Activated T-helper 2 cell treated with anti-CD3 and anti-CD28 coated beads, Interferon-gamma antibody, Interleukin-2, Interleukin-4, amounts not matched to agents 10 μg/mL and 5 μg/mL and 100 μg/mL, durations not matched to agents 14 hours and 24 hours and 36 hours (primary cell): ENCODE results near the gene DDIAS. TPM values are rescaled to one million over a fixed set of nuclear protein-coding genes. Genes with fewer than 3 reads are reported as not detected.

ENCODE experiments used
- DNase-seq: peaks from one replicate; pipeline ENCODE4 v3.0.0; 2021; ENCODE audit warnings: low spot score
- H3K27ac Mint-ChIP-seq: one replicate; pipeline ENCODE4 v1.8.0; 2021; ENCODE audit warnings: mixed read lengths
- H3K27me3 Mint-ChIP-seq: one replicate; pipeline ENCODE4 v1.8.0; 2021; ENCODE audit warnings: low read depth, mixed read lengths
- H3K36me3 Mint-ChIP-seq: one replicate; pipeline ENCODE4 v1.8.0; 2021; ENCODE audit warnings: low read depth, mixed read lengths
- H3K4me1 Mint-ChIP-seq: one replicate; pipeline ENCODE4 v1.8.0; 2021; ENCODE audit warnings: low read depth, mixed read lengths
- H3K4me3 Mint-ChIP-seq: one replicate; pipeline ENCODE4 v1.8.0; 2021; ENCODE audit warnings: low read depth, mild to moderate bottlenecking, moderate library complexity, mixed read lengths
- H3K9me3 Mint-ChIP-seq: one replicate; pipeline ENCODE4 v1.8.0; 2021; ENCODE audit warnings: mixed read lengths
- intact Hi-C: fragments of 100-400 bp; cut with micrococcal nuclease; formaldehyde crosslinking; loops from one replicate; pipeline ENCODE4 v1.15.1; 2023
- total RNA-seq: library from RNA; stranded (reverse); gene quantifications from 2 replicates; pipeline ENCODE4 v1.2.3, GENCODE V29; 2022

DDIAS gene
- total RNA-seq, 1 donor from 2014 or later: 17.8 TPM

- H3K36me3 Mint-ChIP-seq: no peaks in the 10 kb centered on the region
- peaks cover 16% of the 10 kb centered on the region for H3K4me1 Mint-ChIP-seq
- no peaks in the 10 kb centered on the region for H3K9me3 Mint-ChIP-seq
- no peak overlapping the region for H3K4me3 Mint-ChIP-seq
- intact Hi-C loops: loop anchor here (1.0 to 5.0 kb wide), 5 partner anchors 33 to 950 kb away; partner anchors contain the start of genes PRCP and RAB30
- H3K27me3 Mint-ChIP-seq: peaks cover 7% of the 10 kb centered on the region
- H3K27ac Mint-ChIP-seq: no peak overlapping the region
- DNase-seq: peak; percentile 49
These were observed 33.9 kb upstream of the DDIAS start for GRCh38 chr11:82867495-82868082.

GRCh38 chr11:82869657-82870056, 31.9 kb upstream of the DDIAS start:
- Mint-ChIP-seq H3K27ac (no peak overlapping the region), H3K4me3 (no peak overlapping the region), H3K9me3 (no peaks in the 10 kb centered on the region), H3K36me3 (no peaks in the 10 kb centered on the region), H3K27me3 (peaks cover 5% of the 10 kb centered on the region), H3K4me1 (peaks cover 24% of the 10 kb centered on the region)
- DNase-seq: no peak
- intact Hi-C loops: loop anchor here (5.0 kb wide), 1 partner anchor 948 kb away; no protein-coding TSS in a partner anchor

- Mint-ChIP-seq H3K27ac (no peak overlapping the region), H3K36me3 (peaks cover 2% of the 10 kb centered on the region), H3K27me3 (peaks cover 5% of the 10 kb centered on the region), H3K4me3 (no peak overlapping the region), H3K9me3 (peaks cover 3% of the 10 kb centered on the region), H3K4me1 (peaks cover 27% of the 10 kb centered on the region)
- no peak for DNase-seq
- intact Hi-C loops: loop anchor here (2.0 kb wide), 1 partner anchor 27 kb away; no protein-coding TSS in a partner anchor
These were observed 29.9 kb upstream of the DDIAS start for GRCh38 chr11:82871646-82872045.

GRCh38 chr11:82872377-82873150, 29.0 kb upstream of the DDIAS start:
- H3K36me3 Mint-ChIP-seq: peaks cover 6% of the 10 kb centered on the region
- peaks cover 7% of the 10 kb centered on the region for H3K9me3 Mint-ChIP-seq
- no peak for DNase-seq
- H3K27ac Mint-ChIP-seq: no peak overlapping the region
- peaks cover 24% of the 10 kb centered on the region for H3K4me1 Mint-ChIP-seq
- H3K27me3 Mint-ChIP-seq: peaks cover 1% of the 10 kb centered on the region
- no peak overlapping the region for H3K4me3 Mint-ChIP-seq
- intact Hi-C loops: loop anchor here (2.0 kb wide), 1 partner anchor 26 kb away; no protein-coding TSS in a partner anchor

DNA sequence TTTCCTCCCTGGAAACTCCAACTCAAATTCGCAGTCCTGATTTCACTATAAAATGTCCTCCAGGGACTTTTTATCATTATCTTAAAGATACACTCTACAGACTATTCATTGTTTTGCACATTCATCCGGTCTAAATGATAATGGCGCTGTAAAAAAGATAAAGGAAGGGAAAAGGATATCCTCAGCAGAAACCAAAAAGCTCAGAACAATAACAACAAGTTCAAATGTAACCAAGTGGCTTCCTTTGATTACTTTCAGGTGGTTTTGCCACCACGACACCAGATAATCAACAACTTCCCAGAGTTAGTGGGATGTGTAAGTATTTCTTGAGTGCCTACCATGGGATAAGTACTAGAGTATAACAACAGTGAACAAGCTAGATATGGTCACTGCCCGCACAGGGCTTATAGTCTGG, 27.6 kb upstream of the DDIAS start:
- Mint-ChIP-seq H3K9me3 (peaks cover 13% of the 10 kb centered on the region), H3K27ac (no peak overlapping the region), H3K27me3 (no peaks in the 10 kb centered on the region), H3K36me3 (peaks cover 6% of the 10 kb centered on the region), H3K4me1 (peaks cover 22% of the 10 kb centered on the region), H3K4me3 (no peak overlapping the region)
- DNase-seq: no peak
- intact Hi-C loops: loop anchor here (2.0 kb wide), 1 partner anchor 25 kb away; no protein-coding TSS in a partner anchor

DNA sequence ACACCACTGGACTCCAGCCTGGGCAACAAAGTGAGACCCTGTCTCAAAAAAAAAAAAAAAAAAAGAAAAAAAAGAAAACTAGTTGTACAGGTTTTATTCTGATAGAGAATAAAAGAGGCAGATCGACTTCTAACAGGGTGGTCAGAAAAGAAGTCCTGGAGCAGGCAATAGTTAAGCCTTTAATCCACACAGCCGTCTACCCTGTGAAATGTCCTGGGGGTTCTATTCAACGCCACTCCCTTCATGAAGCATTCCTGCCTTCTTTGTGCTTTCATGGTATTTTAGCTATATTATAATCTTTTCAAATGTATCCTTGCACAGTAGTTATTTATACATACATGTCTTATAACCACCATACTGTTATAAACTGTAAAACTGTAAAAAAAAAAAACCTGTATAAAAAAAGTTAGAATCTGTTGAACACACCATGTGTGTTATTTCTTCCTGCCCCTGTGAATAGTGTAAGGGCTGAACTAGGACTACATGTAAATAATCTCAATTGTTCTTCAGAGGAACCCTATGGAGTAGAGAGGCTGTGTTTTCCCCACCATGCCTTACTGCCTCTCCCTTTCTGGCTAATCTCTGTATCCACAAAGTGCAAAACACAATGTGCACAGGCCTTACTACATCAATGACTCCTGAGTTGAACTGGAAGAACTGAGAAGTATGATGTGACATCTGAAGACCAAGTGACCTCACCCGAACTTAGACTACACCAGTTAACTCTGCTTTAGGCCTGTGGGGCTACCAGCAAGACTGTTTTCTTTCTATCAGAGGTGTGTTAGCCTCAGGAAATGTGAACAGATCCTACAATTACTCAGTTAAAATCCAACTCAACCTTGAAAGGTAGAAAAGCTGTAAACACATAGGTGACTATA, 26.7 kb upstream of the DDIAS start:
- intact Hi-C loops: no loop called here
- H3K27me3 Mint-ChIP-seq: no peaks in the 10 kb centered on the region

DNA sequence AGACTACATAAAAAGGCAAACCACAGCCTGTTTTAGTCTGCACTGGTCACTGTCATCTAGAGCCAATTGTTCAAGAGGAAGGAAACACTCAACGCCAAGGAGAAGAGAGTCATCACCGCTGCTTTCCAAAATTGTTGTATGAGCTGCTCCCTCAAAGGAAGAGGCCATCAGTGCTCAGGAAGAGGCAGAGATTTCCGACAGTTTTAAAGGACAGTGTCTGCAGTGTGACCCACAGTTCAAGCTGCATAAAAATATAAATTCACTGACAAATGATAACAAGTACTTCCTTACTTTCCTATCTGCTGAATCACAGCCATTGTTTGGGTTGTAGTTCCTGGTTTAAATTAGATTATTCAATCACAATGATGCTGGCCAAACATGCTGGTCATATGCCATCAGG, 17.7 kb upstream of the DDIAS start:
- H3K27ac Mint-ChIP-seq: no peak overlapping the region
- H3K36me3 Mint-ChIP-seq: peaks cover 8% of the 10 kb centered on the region
- intact Hi-C loops: no loop called here
- no peaks in the 10 kb centered on the region for H3K27me3 Mint-ChIP-seq
- DNase-seq: no peak
- no peaks in the 10 kb centered on the region for H3K4me1 Mint-ChIP-seq
- H3K4me3 Mint-ChIP-seq: no peak overlapping the region
- H3K9me3 Mint-ChIP-seq: peaks cover 9% of the 10 kb centered on the region

More for the DNA sequence above, 26.7 kb upstream of the DDIAS start:
- Mint-ChIP-seq H3K27ac (no peak overlapping the region), H3K4me1 (peaks cover 22% of the 10 kb centered on the region), H3K4me3 (no peak overlapping the region), H3K9me3 (peaks cover 17% of the 10 kb centered on the region), H3K36me3 (peaks cover 11% of the 10 kb centered on the region)
- no peak for DNase-seq

- Mint-ChIP-seq H3K4me1 (no peaks in the 10 kb centered on the region), H3K4me3 (no peak overlapping the region), H3K36me3 (no peaks in the 10 kb centered on the region), H3K27me3 (no peaks in the 10 kb centered on the region), H3K9me3 (no peaks in the 10 kb centered on the region), H3K27ac (no peak overlapping the region)
- no peak for DNase-seq
- intact Hi-C loops: no loop called here
These were observed 12.2 kb upstream of the DDIAS start for GRCh38 chr11:82889133-82890001.

DNA sequence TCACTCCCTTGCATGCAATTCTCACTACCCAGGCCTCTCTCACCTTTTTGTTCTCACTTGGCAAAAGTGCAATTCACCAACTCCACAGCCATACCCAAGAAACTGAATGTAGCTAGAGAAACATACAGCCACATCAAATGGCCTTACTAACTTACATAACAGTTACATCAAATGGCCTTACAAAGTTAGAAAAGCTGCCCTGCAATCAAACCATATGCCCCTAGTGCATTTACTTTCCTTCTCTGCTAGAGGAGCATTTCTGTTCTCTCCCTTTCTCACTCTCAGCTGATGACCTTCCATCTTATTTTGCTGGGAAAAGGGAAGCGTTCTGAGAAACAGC, 11.6 kb upstream of the DDIAS start:
- no peak overlapping the region for H3K4me3 Mint-ChIP-seq
- no peaks in the 10 kb centered on the region for H3K27me3 Mint-ChIP-seq
- intact Hi-C loops: no loop called here
- H3K36me3 Mint-ChIP-seq: no peaks in the 10 kb centered on the region
- no peaks in the 10 kb centered on the region for H3K9me3 Mint-ChIP-seq
- H3K27ac Mint-ChIP-seq: no peak overlapping the region
- no peak for DNase-seq
- H3K4me1 Mint-ChIP-seq: no peaks in the 10 kb centered on the region

- no peaks in the 10 kb centered on the region for H3K9me3 Mint-ChIP-seq
- H3K27me3 Mint-ChIP-seq: no peaks in the 10 kb centered on the region
- intact Hi-C loops: no loop called here
- H3K27ac Mint-ChIP-seq: no peak overlapping the region
- peaks cover 7% of the 10 kb centered on the region for H3K4me1 Mint-ChIP-seq
- DNase-seq: no peak
- no peak overlapping the region for H3K4me3 Mint-ChIP-seq
- no peaks in the 10 kb centered on the region for H3K36me3 Mint-ChIP-seq
These were observed 10.6 kb upstream of the DDIAS start for GRCh38 chr11:82890936-82891335.

DNA sequence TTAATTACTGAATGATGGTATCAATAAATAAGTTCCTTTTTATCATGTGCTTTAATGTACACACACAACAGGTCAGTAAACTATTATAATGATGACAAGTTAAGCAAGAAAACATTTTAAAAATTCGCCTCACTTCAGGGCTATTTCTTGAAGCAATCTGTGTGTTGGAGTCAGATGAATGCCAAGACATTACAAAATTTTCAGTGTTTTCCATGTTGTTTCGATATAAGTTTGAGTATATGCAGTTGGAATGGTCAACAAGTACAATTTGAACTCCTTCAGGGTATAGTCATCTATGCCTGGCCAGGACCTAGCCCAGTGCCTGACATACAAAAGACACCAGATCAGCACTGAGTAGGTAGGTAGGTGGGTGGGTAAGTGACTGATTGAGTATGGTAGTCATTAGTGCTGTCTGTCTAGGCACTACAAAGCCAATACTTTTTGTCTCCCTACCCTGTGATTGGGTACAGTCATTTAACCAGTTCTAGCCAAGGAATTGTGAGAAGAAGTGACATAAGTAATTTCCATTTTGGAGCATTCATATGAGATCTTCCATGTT, 8.8 kb upstream of the DDIAS start:
- Mint-ChIP-seq H3K4me3 (no peak overlapping the region), H3K36me3 (no peaks in the 10 kb centered on the region), H3K27me3 (no peaks in the 10 kb centered on the region), H3K4me1 (peaks cover 18% of the 10 kb centered on the region), H3K9me3 (no peaks in the 10 kb centered on the region), H3K27ac (no peak overlapping the region)
- no peak for DNase-seq
- intact Hi-C loops: no loop called here
